Activated naive CD4-positive, alpha-beta T cell treated with anti-CD3 and anti-CD28 coated beads, Interleukin-2, amount 10 ng/mL, durations not matched to agents 7 days and 5 days (primary cell): Measurements from ENCODE around the gene RPRD1B.

Experiments
- CTCF ChIA-PET: fragments of 350-600 bp; sonication (Branson Sonifier 250); formaldehyde crosslinking; loops from one replicate; lab custom pipeline; 2021; ENCODE audit warnings: antibody characterized with exemption; lab: Charles Lee
- DNase-seq: peaks from one replicate; pipeline ENCODE4 v3.0.0-alpha.2; 2020
- H3K27ac Mint-ChIP-seq: one replicate; pipeline ENCODE4 v1.8.0; 2021; ENCODE audit warnings: mild to moderate bottlenecking, moderate library complexity, mixed read lengths
- H3K27me3 Mint-ChIP-seq: one replicate; pipeline ENCODE4 v1.8.0; 2021; ENCODE audit warnings: mild to moderate bottlenecking, mixed read lengths
- H3K36me3 Mint-ChIP-seq: one replicate; pipeline ENCODE4 v1.8.0; 2021; ENCODE audit warnings: mixed read lengths
- H3K4me1 Mint-ChIP-seq: one replicate; pipeline ENCODE4 v1.8.0; 2021; ENCODE audit warnings: mixed read lengths
- H3K4me3 Mint-ChIP-seq: one replicate; pipeline ENCODE4 v1.8.0; 2021; ENCODE audit warnings: mild to moderate bottlenecking, moderate library complexity, mixed read lengths
- H3K9me3 Mint-ChIP-seq: one replicate; pipeline ENCODE4 v1.8.0; 2021; ENCODE audit warnings: mixed read lengths

RPRD1B gene

GRCh38 chr20:38079353-38079752, 45.8 kb downstream of the RPRD1B start:
- Mint-ChIP-seq H3K27ac (no peak overlapping the region), H3K27me3 (no peaks in the 10 kb centered on the region), H3K36me3 (peaks cover 62% of the 10 kb centered on the region), H3K9me3 (peaks cover 5% of the 10 kb centered on the region), H3K4me3 (no peak overlapping the region), H3K4me1 (no peaks in the 10 kb centered on the region)
- CTCF ChIA-PET: no interaction called here
- no peak for DNase-seq

GRCh38 chr20:38081575-38081974, 48.0 kb downstream of the RPRD1B start:
- no peaks in the 10 kb centered on the region for H3K27me3 Mint-ChIP-seq
- H3K4me1 Mint-ChIP-seq: peaks cover 2% of the 10 kb centered on the region
- peaks cover 64% of the 10 kb centered on the region for H3K36me3 Mint-ChIP-seq
- H3K4me3 Mint-ChIP-seq: no peak overlapping the region
- no peak for DNase-seq
- H3K9me3 Mint-ChIP-seq: peaks cover 5% of the 10 kb centered on the region
- CTCF ChIA-PET: no interaction called here
- no peak overlapping the region for H3K27ac Mint-ChIP-seq

- Mint-ChIP-seq H3K9me3 (peaks cover 5% of the 10 kb centered on the region), H3K36me3 (peaks cover 65% of the 10 kb centered on the region), H3K27me3 (no peaks in the 10 kb centered on the region), H3K4me1 (peaks cover 2% of the 10 kb centered on the region), H3K27ac (no peak overlapping the region), H3K4me3 (no peak overlapping the region)
- DNase-seq: no peak
- CTCF ChIA-PET: interaction anchor here (1.3 to 1.8 kb wide), 2 partner anchors 10 to 25 kb away, joined by 8 to 9 read pairs; no protein-coding TSS in a partner anchor
Measured at GRCh38 chr20:38082894-38083293, 49.3 kb downstream of the RPRD1B start.

- Mint-ChIP-seq H3K27ac (no peak overlapping the region), H3K9me3 (peaks cover 4% of the 10 kb centered on the region), H3K27me3 (no peaks in the 10 kb centered on the region), H3K4me1 (peaks cover 2% of the 10 kb centered on the region), H3K36me3 (peaks cover 61% of the 10 kb centered on the region), H3K4me3 (no peak overlapping the region)
- CTCF ChIA-PET: interaction anchor here (1.1 to 1.8 kb wide), 3 partner anchors 10 to 138 kb away, joined by 4 to 9 read pairs (median 8); no protein-coding TSS in a partner anchor
- DNase-seq: no peak
Measured at GRCh38 chr20:38083338-38084048, 49.9 kb downstream of the RPRD1B start.

- no peak overlapping the region for H3K27ac Mint-ChIP-seq
- H3K36me3 Mint-ChIP-seq: peaks cover 57% of the 10 kb centered on the region
- CTCF ChIA-PET: interaction anchor here (1.8 kb wide), 1 partner anchor 11 kb away, joined by 8 read pairs; no protein-coding TSS in a partner anchor
- no peak for DNase-seq
- H3K9me3 Mint-ChIP-seq: peaks cover 1% of the 10 kb centered on the region
- H3K4me1 Mint-ChIP-seq: peaks cover 2% of the 10 kb centered on the region
- H3K27me3 Mint-ChIP-seq: no peaks in the 10 kb centered on the region
- no peak overlapping the region for H3K4me3 Mint-ChIP-seq
Measured at GRCh38 chr20:38084425-38084951, 50.9 kb downstream of the RPRD1B start.

GRCh38 chr20:38085026-38085425, 51.5 kb downstream of the RPRD1B start:
- CTCF ChIA-PET: interaction anchor here (1.1 kb wide), 1 partner anchor 11 kb away, joined by 3 read pairs; no protein-coding TSS in a partner anchor
- no peak for DNase-seq
- peaks cover 2% of the 10 kb centered on the region for H3K4me1 Mint-ChIP-seq
- peak overlapping the region; percentile 29 for H3K27ac Mint-ChIP-seq
- no peaks in the 10 kb centered on the region for H3K9me3 Mint-ChIP-seq
- H3K36me3 Mint-ChIP-seq: peaks cover 55% of the 10 kb centered on the region
- H3K4me3 Mint-ChIP-seq: no peak overlapping the region
- H3K27me3 Mint-ChIP-seq: no peaks in the 10 kb centered on the region

GRCh38 chr20:38089500-38089899, 56.0 kb downstream of the RPRD1B start:
- Mint-ChIP-seq H3K9me3 (no peaks in the 10 kb centered on the region), H3K27ac (no peak overlapping the region), H3K27me3 (no peaks in the 10 kb centered on the region), H3K4me3 (no peak overlapping the region), H3K36me3 (peaks cover 47% of the 10 kb centered on the region), H3K4me1 (peaks cover 26% of the 10 kb centered on the region)
- CTCF ChIA-PET: no interaction called here
- no peak for DNase-seq

- Mint-ChIP-seq H3K9me3 (no peaks in the 10 kb centered on the region), H3K4me3 (no peak overlapping the region), H3K36me3 (peaks cover 44% of the 10 kb centered on the region), H3K4me1 (peaks cover 32% of the 10 kb centered on the region), H3K27me3 (no peaks in the 10 kb centered on the region), H3K27ac (no peak overlapping the region)
- CTCF ChIA-PET: no interaction called here
- no peak for DNase-seq
Measured at GRCh38 chr20:38090061-38090460, 56.5 kb downstream of the RPRD1B start.

- Mint-ChIP-seq H3K4me1 (peaks cover 31% of the 10 kb centered on the region), H3K4me3 (no peak overlapping the region), H3K27ac (peak overlapping the region; percentile 86), H3K36me3 (peaks cover 33% of the 10 kb centered on the region), H3K27me3 (no peaks in the 10 kb centered on the region), H3K9me3 (no peaks in the 10 kb centered on the region)
- DNase-seq: no peak
- CTCF ChIA-PET: interaction anchor here (1.1 to 3.1 kb wide), 3 partner anchors 16 to 130 kb away, joined by 3 to 12 read pairs (median 6); no protein-coding TSS in a partner anchor
Measured at GRCh38 chr20:38091441-38092216, 58.1 kb downstream of the RPRD1B start.

GRCh38 chr20:38092260-38092857, 58.8 kb downstream of the RPRD1B start:
- no peak overlapping the region for H3K4me3 Mint-ChIP-seq
- peaks cover 29% of the 10 kb centered on the region for H3K36me3 Mint-ChIP-seq
- H3K4me1 Mint-ChIP-seq: peaks cover 31% of the 10 kb centered on the region
- CTCF ChIA-PET: interaction anchor here (2.0 to 3.1 kb wide), 2 partner anchors 22 to 129 kb away, joined by 6 to 12 read pairs; no protein-coding TSS in a partner anchor
- H3K9me3 Mint-ChIP-seq: no peaks in the 10 kb centered on the region
- no peaks in the 10 kb centered on the region for H3K27me3 Mint-ChIP-seq
- peak overlapping the region; percentile 86 for H3K27ac Mint-ChIP-seq
- no peak for DNase-seq

GRCh38 chr20:38092915-38093314, 59.4 kb downstream of the RPRD1B start:
- DNase-seq: no peak
- Mint-ChIP-seq H3K36me3 (peaks cover 27% of the 10 kb centered on the region), H3K27ac (no peak overlapping the region), H3K4me3 (no peak overlapping the region), H3K9me3 (no peaks in the 10 kb centered on the region), H3K4me1 (peaks cover 31% of the 10 kb centered on the region), H3K27me3 (no peaks in the 10 kb centered on the region)
- CTCF ChIA-PET: interaction anchor here (2.0 to 3.1 kb wide), 2 partner anchors 22 to 128 kb away, joined by 6 to 12 read pairs; no protein-coding TSS in a partner anchor

GRCh38 chr20:38093641-38094077, 60.1 kb downstream of the RPRD1B start:
- CTCF ChIA-PET: interaction anchor here (1.9 to 3.1 kb wide), 3 partner anchors 20 to 128 kb away, joined by 5 to 12 read pairs (median 6); no protein-coding TSS in a partner anchor
- no peak for DNase-seq
- no peaks in the 10 kb centered on the region for H3K27me3 Mint-ChIP-seq
- no peak overlapping the region for H3K4me3 Mint-ChIP-seq
- H3K9me3 Mint-ChIP-seq: no peaks in the 10 kb centered on the region
- H3K4me1 Mint-ChIP-seq: peaks cover 31% of the 10 kb centered on the region
- peaks cover 24% of the 10 kb centered on the region for H3K36me3 Mint-ChIP-seq
- no peak overlapping the region for H3K27ac Mint-ChIP-seq

- Mint-ChIP-seq H3K9me3 (no peaks in the 10 kb centered on the region), H3K27ac (peak overlapping the region; percentile 12), H3K36me3 (peaks cover 19% of the 10 kb centered on the region), H3K27me3 (no peaks in the 10 kb centered on the region), H3K4me1 (peaks cover 31% of the 10 kb centered on the region), H3K4me3 (no peak overlapping the region)
- CTCF ChIA-PET: interaction anchor here (1.9 to 3.1 kb wide), 2 partner anchors 21 to 127 kb away, joined by 5 to 12 read pairs; no protein-coding TSS in a partner anchor
- DNase-seq: peak; percentile 26
Measured at GRCh38 chr20:38094373-38094891, 60.9 kb downstream of the RPRD1B start.
